NCI-H2107 (cell line): ENCODE data around the gene CGB8.
"Not testable (repeated sequence)": the region's sequence is repeated elsewhere in the genome, so short reads cannot be mapped to it uniquely, and the experiment has no call there.

Experiments
- DNase-seq: peaks from one replicate; lab custom pipeline; 2025; lab: John Stamatoyannopoulos, UW

CGB8 gene

DNA sequence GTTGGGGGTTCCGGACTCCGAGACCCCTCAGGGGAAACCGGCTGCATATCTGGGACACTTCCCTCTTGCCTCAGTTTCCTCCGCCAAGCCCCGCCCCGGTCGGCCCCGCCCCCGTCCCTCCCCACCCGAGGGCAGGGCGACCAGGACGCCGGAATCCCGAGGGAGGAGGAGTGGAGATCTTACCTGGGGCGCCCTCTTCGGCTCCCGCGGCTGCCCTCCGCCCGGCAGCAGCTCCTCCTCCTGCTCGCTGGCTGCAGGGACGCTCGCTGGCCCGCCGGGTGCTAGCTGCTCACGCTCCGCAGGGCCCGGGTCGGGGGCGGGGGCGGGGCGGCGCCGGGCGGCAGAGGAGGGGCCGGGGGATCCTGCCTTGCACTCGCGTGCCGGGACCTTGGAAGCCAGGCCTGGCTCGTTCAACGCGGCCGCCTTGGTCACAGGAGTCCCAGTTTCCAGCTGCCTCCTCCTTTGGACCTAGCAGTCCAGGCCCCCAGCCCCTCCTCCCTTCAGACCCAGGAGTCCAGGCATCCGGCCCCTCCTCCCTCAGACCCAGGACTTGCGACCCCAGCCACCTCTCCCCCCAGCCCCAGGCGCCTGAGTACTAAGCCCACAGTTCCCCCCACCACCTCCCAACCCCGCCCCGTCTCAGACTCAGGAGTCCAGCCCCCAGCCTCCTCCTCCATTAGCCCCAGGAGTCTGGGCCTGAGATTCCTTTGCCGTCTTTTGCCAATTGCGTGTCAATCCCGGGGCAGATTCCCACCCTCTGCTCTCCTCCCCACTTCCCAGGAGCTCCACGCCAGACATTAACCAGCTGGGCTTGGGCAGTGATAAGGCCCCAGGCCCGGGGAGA, 16.1 kb upstream of the CGB8 start, which contains the start of gene NTF4:
Gene NTF4 (minus strand): TSS at position 51 of the 844 bp plus-strand sequence. CDS start 2,821 bp downstream, outside the sequence.
- no peak for DNase-seq

GRCh38 chr19:49064029-49064629, 15.2 kb upstream of the CGB8 start:
- DNase-seq = no peak

- no peak for DNase-seq
Measured at GRCh38 chr19:49061445-49061844, 12.5 kb upstream of the CGB8 start.

DNA sequence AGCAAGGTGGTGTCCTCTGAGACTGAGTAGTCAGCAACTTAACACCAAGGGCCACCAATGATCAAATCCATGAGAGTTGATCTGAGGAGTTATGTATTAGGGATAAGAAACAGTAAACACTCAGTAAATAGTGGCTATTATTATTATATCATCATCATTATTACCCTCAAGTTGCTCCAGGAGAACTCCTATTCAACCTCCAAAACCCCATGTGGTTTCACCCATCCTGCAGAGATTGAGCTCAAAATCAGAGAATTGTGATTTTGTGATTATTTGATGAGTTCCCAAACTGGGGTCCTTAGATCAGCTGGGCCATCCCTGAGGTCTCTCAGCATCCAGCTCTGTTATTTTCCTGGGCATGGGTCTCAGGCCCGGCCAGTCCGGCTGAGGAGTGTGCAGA, 12.1 kb upstream of the CGB8 start:
- DNase-seq = no peak

GRCh38 chr19:49059053-49059452, 10.1 kb upstream of the CGB8 start:
- DNase-seq = no peak

GRCh38 chr19:49058562-49058961, 9.7 kb upstream of the CGB8 start:
- DNase-seq = no peak

DNA sequence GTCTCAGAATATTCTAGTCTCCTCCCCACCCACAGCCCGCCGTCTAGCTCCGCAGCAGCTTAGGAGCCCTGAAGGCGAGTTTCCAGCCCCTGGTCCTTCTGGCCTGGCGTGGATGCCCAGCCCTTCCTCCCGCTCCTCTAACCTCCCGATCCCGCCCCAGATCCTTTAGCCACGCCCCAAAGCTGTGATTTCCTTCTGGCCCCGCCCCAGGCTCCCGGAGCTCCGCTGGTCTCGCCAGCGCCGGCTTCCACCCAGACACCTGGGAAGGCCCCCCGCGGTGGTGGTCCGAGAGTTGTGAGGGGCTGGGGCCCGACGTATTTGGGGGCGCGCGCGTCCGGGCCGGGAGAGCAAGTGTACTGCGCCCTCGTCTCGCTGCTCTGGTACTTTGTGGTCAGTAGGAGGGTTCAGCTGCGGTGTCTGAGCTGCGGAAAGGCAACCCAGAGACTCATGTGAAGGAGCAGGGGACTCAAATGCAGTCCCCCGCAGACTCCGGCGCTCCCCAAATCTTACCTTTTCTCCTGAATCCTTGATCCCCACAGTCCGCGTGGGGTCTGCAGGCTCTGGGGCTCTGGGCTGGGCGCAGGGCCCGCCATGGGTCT, 8.8 kb upstream of the CGB8 start, which contains the start of gene CGB7:
Gene CGB7 (minus strand): TSS at position 114 of the 599 bp plus-strand sequence. CDS start 2,374 bp downstream, outside the sequence.
- DNase-seq = no peak

DNA sequence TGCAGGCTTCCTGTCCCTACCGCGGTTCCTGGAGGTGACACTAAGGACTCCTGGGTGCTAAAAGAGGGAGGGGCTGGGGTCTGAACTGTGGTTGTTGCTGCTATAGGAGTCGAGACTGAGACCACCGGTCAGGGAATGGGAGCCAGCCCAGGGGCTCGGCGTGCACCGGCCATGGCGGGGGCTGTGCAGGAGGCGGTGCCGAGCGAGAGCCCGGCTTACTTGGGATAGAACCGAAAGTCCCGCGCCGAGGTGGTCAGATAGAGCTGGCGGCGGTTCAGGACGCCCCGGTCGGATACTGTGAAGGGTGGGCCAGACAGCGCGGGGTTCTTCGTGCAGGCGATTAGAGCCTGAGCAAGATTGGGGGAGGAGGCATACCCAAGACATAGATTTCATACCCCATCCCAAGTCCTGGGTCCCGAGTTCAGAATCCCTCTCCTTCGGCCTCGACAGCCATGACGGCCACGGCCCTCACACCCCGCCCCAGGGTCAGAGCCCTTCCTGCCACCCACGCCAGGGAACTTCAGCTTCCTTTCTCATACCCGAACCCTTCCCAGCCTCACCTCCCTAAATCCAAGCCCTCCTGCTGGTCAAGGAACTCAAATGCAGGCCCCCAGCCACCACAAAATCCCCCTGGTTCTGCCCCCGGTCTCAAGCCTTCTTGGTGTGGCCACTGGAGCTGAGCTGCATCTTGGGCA, 8.1 kb upstream of the CGB8 start:
- DNase-seq = not testable (repeated sequence)

GRCh38 chr19:49056101-49056901, 7.4 kb upstream of the CGB8 start:
- no peak for DNase-seq

GRCh38 chr19:49050376-49051033, 1.6 kb upstream of the CGB8 start:
- not testable (repeated sequence) for DNase-seq

- not testable (repeated sequence) for DNase-seq
Measured at GRCh38 chr19:49049834-49050233, 923 bp upstream of the CGB8 start.

DNA sequence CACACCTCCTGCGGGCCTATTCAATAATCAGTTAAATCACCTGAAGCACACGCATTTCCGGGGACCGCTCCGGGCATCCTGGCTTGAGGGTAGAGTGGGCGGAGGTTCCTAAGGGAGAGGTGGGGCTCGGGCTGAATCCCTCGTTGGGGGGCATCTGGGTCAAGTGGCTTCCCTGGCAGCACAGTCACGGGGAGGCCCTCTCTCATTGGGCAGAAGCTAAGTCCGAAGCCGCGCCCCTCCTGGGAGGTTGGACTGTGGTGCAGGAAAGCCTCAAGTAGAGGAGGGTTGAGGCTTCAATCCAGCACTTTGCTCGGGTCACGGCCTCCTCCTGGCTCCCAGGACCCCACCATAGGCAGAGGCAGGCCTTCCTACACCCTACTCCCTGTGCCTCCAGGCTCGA, 5.4 kb downstream of the CGB8 start, which contains the start of gene CGB5:
Gene CGB5 (plus strand): TSS at position 301 of the 400 bp plus-strand sequence. CDS start 362 bp downstream, outside the sequence.
- not testable (repeated sequence) for DNase-seq

- not testable (repeated sequence) for DNase-seq
Measured at GRCh38 chr19:49042666-49043065, 6.2 kb downstream of the CGB8 start.

- DNase-seq = no peak
Measured at GRCh38 chr19:49042177-49042576, 6.7 kb downstream of the CGB8 start.

- not testable (repeated sequence) for DNase-seq
Measured at GRCh38 chr19:49039736-49040135, 9.2 kb downstream of the CGB8 start.

GRCh38 chr19:49038557-49039276, 10.2 kb downstream of the CGB8 start:
- DNase-seq = not testable (repeated sequence)

DNA sequence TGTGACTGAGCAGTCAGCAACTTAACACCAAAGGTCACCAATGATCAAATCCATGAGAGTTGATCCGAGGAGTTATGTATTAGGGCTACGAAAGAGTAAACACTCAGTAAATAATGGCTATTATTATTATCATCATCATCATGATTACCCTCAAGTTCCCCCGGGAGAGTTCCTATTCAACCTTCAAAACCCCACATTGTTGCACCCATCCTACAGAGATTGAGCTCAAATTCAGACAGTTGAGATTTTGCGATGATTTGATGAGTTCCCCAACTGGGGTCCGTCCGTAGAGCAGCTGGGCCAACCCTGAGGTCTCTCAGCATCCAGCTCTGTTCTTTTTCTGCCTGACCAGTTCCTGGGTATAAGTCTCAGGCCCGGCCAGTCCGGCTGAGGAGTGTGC, 10.8 kb downstream of the CGB8 start:
- not testable (repeated sequence) for DNase-seq

DNA sequence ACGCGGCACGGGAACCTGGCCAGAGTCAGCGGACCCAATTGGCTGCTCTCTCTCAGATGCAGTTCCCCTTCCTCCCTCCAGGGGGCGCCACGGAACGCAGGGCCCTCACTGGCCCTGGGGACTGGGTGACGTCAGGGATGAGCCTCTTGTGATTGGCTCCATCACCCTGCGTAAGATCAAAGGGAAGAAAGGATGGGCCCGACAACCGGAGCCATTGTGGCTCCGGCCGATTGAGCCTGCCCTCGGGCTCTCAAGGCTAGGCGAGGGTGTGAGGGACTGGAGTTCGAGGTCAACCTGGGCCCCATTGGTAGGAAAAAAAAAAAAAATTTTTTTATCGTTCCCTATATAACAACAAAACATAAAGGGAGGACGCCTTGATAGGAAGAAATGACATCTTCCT, 12.1 kb downstream of the CGB8 start, which contains the start of gene CGB1:
Gene CGB1 (minus strand): TSS at position 81 of the 400 bp plus-strand sequence. CDS start 184 bp downstream, outside the sequence.
- DNase-seq = not testable (repeated sequence)

- not testable (repeated sequence) for DNase-seq
Measured at GRCh38 chr19:49031642-49032301, 17.1 kb downstream of the CGB8 start, which contains the start of gene CGB2. TSS of gene CGB2 (plus strand) at chr19:49031890. CDS start at chr19:49032096, 206 bp downstream.
